ENCODE results near the gene B4GAT1. TPM values are rescaled to one million over a fixed set of nuclear protein-coding genes. Genes with fewer than 3 reads are reported as not detected.

B4GAT1 gene
- polyA plus RNA-seq, 1 of the 3 experiments (the other 2 are of a cell fraction) = 26.4 TPM

- DNase-seq = peak; percentile 1
- H3F3A ChIP-seq (replicated peaks; ENCODE audit: insufficient read depth) = peaks cover 17% of the 10 kb centered on the region
- peaks cover 28% of the 10 kb centered on the region for H3K79me2 ChIP-seq (ENCODE audit: insufficient read depth)
- POLR2A ChIA-PET = no interaction called here
- no peaks in the 10 kb centered on the region for H4K20me1 ChIP-seq (ENCODE audit: insufficient read depth)
- H3K27me3 ChIP-seq (ENCODE audit: insufficient read depth) = no peaks in the 10 kb centered on the region
- H3K36me3 ChIP-seq (replicated peaks in 1 of 2; ENCODE audit: control insufficient read depth in 1 of 2, insufficient read depth in 2 of 2, low read length in 1 of 2) = peaks cover 7 to 36% of the 10 kb centered on the region in 2 experiments
- WGBS (ENCODE audit: low lambda C conversion rate) = 92% methylated on average over 24 of the region's 28 CpGs
- peaks cover 33 to 50% of the 10 kb centered on the region in 2 experiments for H3K4me1 ChIP-seq (ENCODE audit: control insufficient read depth in 1 of 2, insufficient read depth in 2 of 2, low read depth in 1 of 2, low read length in 1 of 2)
- no peaks in the 10 kb centered on the region for H3K9me2 ChIP-seq
- no peak overlapping the region for H3K4me2 ChIP-seq
- no peak overlapping the region for H2AFZ ChIP-seq (ENCODE audit: low read depth)
- H3K9ac ChIP-seq = no peak overlapping the region
- CTCF ChIA-PET = interaction anchor here (5.4 kb wide), 1 partner anchor 29 kb away, joined by 74 read pairs; no protein-coding TSS in a partner anchor
- H3K27ac ChIP-seq (ENCODE audit: low read depth in 2 of 2, low read length in 1 of 2) = no peak overlapping the region
- no peaks in the 10 kb centered on the region for H3K9me3 ChIP-seq
- no peak overlapping the region for H3K4me3 ChIP-seq (ENCODE audit: low read depth in 2 of 2, low read length in 1 of 2)
- TF ChIP-seq TEAD4 (IDR thresholded peaks at IDR 0.05; ENCODE audit: borderline replicate concordance, insufficient read depth) (no peak), POLR2AphosphoS5 (IDR thresholded peaks at IDR 0.05; ENCODE audit: low read depth, low read length) (no peak)
Observed at GRCh38 chr11:66340596-66341501, 6.6 kb downstream of the B4GAT1 start.

GRCh38 chr11:66339686-66340483 lies 7.5 kb downstream of the B4GAT1 start:
- no peak for DNase-seq
- Histone ChIP-seq H3K4me1 (ENCODE audit: control insufficient read depth in 1 of 2, insufficient read depth in 2 of 2, low read depth in 1 of 2, low read length in 1 of 2) (peaks cover 30 to 52% of the 10 kb centered on the region in 2 experiments), H3K9me2 (no peaks in the 10 kb centered on the region), H3K9ac (no peak overlapping the region), H3K36me3 (replicated peaks in 1 of 2; ENCODE audit: control insufficient read depth in 1 of 2, insufficient read depth in 2 of 2, low read length in 1 of 2) (peaks cover 7 to 36% of the 10 kb centered on the region in 2 experiments), H3K9me3 (no peaks in the 10 kb centered on the region), H3K79me2 (ENCODE audit: insufficient read depth) (peaks cover 38% of the 10 kb centered on the region), H3F3A (replicated peaks; ENCODE audit: insufficient read depth) (peaks cover 10% of the 10 kb centered on the region), H3K4me3 (ENCODE audit: low read depth in 2 of 2, low read length in 1 of 2) (no peak overlapping the region), H3K4me2 (no peak overlapping the region), H2AFZ (ENCODE audit: low read depth) (no peak overlapping the region), H3K27ac (ENCODE audit: low read depth in 2 of 2, low read length in 1 of 2) (no peak overlapping the region), H4K20me1 (ENCODE audit: insufficient read depth) (no peaks in the 10 kb centered on the region; the same call in 1 of the 2 replicates), H3K27me3 (ENCODE audit: insufficient read depth) (no peaks in the 10 kb centered on the region)
- WGBS (ENCODE audit: low lambda C conversion rate) = 79% methylated on average over 10 of the region's 14 CpGs
- ChIA-PET CTCF (interaction anchor here (5.4 kb wide), 1 partner anchor 28 kb away, joined by 74 read pairs; no protein-coding TSS in a partner anchor), POLR2A (no interaction called here)
- no peak for TF ChIP-seq POLR2AphosphoS5 (IDR thresholded peaks at IDR 0.05; ENCODE audit: low read depth, low read length)
- no peak for TF ChIP-seq NFIC (IDR thresholded peaks at IDR 0.05; ENCODE audit: borderline replicate concordance)
- no peak for TF ChIP-seq FOXM1 (IDR thresholded peaks at IDR 0.05; ENCODE audit: low read depth)
- no peak for TF ChIP-seq IRF3 (IDR thresholded peaks at IDR 0.05; ENCODE audit: low read depth, low read length)
- no peak for TF ChIP-seq USF1 (IDR thresholded peaks at IDR 0.05; ENCODE audit: borderline replicate concordance, low read depth)
- no peak for TF ChIP-seq CTCF (IDR thresholded peaks at IDR 0.05)
- TF ChIP-seq FOXJ3 (CRISPR knock-in tag; IDR thresholded peaks at IDR 0.05) = no peak
- TF ChIP-seq CHD2 (IDR thresholded peaks at IDR 0.05; ENCODE audit: low read length, partially characterized antibody) = no peak
- no peak for TF ChIP-seq EZH2phosphoT487 (IDR thresholded peaks at IDR 0.05; ENCODE audit: borderline replicate concordance, low read depth)
- TF ChIP-seq PBX3 (IDR thresholded peaks at IDR 0.05) = no peak
- no peak for TF ChIP-seq SMC3 (IDR thresholded peaks at IDR 0.05; ENCODE audit: low read depth, low read length)
- TF ChIP-seq RXRA (IDR thresholded peaks at IDR 0.05; ENCODE audit: borderline replicate concordance, low read depth) = no peak
- TF ChIP-seq TEAD4 (IDR thresholded peaks at IDR 0.05; ENCODE audit: borderline replicate concordance, insufficient read depth) = no peak
- TF ChIP-seq RFX5 (IDR thresholded peaks at IDR 0.05; ENCODE audit: low read length) = no peak
- TF ChIP-seq TAF1 (IDR thresholded peaks at IDR 0.05; ENCODE audit: borderline replicate concordance, low read depth, low read length) = no peak
- TF ChIP-seq SIN3A (IDR thresholded peaks at IDR 0.05; ENCODE audit: borderline replicate concordance, low read depth, low read length) = no peak
- TF ChIP-seq GATA2 (CRISPR knock-in tag; IDR thresholded peaks at IDR 0.05) = no peak
- TF ChIP-seq RCOR1 (IDR thresholded peaks at IDR 0.05; ENCODE audit: low read length) = no peak
- TF ChIP-seq JUND (IDR thresholded peaks at IDR 0.05) = no peak
- TF ChIP-seq MXI1 (IDR thresholded peaks at IDR 0.05; ENCODE audit: low read depth, low read length) = no peak

All from SK-N-SH (cell line).